Measurements from ENCODE around the gene RCAN3. TPM values are rescaled to one million over a fixed set of nuclear protein-coding genes. Genes with fewer than 3 reads are reported as not detected.

Gene RCAN3
- total RNA-seq, 1 experiment from 2014 or later: 21.9 TPM

DNA sequence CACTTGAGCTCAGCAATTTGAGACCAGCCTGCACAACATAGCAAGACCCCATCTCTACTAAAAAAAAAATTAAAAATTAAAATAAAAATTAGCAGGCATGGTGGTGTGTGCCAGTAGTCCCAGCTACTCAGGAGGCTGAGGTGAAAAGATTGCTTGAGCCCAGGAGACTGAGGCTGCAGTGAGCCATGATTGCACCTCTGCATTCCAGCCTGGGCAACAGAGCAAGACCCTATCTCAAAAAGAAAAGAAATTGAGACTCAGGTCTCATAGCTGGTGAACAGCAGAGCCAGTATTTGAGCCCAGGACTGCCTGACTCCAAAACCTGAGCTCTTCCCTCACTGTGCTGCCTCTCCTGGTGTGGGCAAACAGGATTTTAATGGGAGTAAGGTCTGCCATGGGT is 28.4 kb upstream of the RCAN3 start:
- H3K79me2 ChIP-seq (ENCODE audit: low read depth): no peaks in the 10 kb centered on the region
- ChIA-PET POLR2A (ENCODE audit: unreplicated experiment) (no interaction called here), CTCF (no interaction called here)
- no peak for DNase-seq
- no peaks in the 10 kb centered on the region for H3K9me2 ChIP-seq (ENCODE audit: insufficient read depth)
- no peaks in the 10 kb centered on the region for H3K27me3 ChIP-seq (ENCODE audit: insufficient read depth, low read depth)
- H3F3A ChIP-seq (ENCODE audit: insufficient read depth, low read depth): no peaks in the 10 kb centered on the region
- no peak overlapping the region for H3K4me2 ChIP-seq
- no peak overlapping the region for H3K4me3 ChIP-seq
- no TSS peak for BruUV-seq (replicated peaks)
- no peak overlapping the region for H3K27ac ChIP-seq
- TF ChIP-seq, protein P1, sequence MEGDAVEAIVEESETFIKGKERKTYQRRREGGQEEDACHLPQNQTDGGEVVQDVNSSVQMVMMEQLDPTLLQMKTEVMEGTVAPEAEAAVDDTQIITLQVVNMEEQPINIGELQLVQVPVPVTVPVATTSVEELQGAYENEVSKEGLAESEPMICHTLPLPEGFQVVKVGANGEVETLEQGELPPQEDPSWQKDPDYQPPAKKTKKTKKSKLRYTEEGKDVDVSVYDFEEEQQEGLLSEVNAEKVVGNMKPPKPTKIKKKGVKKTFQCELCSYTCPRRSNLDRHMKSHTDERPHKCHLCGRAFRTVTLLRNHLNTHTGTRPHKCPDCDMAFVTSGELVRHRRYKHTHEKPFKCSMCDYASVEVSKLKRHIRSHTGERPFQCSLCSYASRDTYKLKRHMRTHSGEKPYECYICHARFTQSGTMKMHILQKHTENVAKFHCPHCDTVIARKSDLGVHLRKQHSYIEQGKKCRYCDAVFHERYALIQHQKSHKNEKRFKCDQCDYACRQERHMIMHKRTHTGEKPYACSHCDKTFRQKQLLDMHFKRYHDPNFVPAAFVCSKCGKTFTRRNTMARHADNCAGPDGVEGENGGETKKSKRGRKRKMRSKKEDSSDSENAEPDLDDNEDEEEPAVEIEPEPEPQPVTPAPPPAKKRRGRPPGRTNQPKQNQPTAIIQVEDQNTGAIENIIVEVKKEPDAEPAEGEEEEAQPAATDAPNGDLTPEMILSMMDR (conservative IDR thresholded peaks at IDR 0.05): no peak
- TF ChIP-seq EZH2 (IDR thresholded peaks at IDR 0.05; ENCODE audit: low read depth): no peak
- no peaks in the 10 kb centered on the region for H3K9me3 ChIP-seq (ENCODE audit: insufficient read depth, low read depth)
- no peaks in the 10 kb centered on the region for H4K20me1 ChIP-seq (ENCODE audit: insufficient read depth)
- intact Hi-C loops (cut with micrococcal nuclease; ENCODE audit: unreplicated experiment): no loop called here
- H3K36me3 ChIP-seq (ENCODE audit: low read depth): no peaks in the 10 kb centered on the region
- H2AFZ ChIP-seq: no peak overlapping the region
- no peaks in the 10 kb centered on the region for H3K4me1 ChIP-seq (replicated peaks; ENCODE audit: insufficient read depth)

DNA sequence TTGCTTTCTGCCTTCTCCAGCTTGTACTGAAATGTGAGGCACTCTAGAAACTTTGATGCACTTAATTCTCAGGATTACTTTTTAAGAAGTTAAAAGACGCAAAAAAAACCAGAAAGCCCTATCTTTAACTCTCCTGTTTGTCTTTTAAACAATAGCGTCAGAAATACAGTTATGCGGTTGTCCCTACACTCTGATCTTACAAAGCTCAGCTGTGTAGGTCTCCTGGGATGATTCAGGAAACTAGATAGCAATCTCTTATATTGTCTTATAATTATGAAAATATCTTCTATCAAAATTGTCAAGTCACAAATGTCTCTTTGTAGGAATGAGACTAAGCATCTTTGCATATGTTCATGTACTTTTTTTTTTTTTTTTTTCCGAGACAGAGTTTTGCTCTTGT is 26.9 kb upstream of the RCAN3 start:
- POLR2A ChIA-PET (ENCODE audit: unreplicated experiment): no interaction called here
- no peaks in the 10 kb centered on the region for H3F3A ChIP-seq (ENCODE audit: insufficient read depth, low read depth)

DNA sequence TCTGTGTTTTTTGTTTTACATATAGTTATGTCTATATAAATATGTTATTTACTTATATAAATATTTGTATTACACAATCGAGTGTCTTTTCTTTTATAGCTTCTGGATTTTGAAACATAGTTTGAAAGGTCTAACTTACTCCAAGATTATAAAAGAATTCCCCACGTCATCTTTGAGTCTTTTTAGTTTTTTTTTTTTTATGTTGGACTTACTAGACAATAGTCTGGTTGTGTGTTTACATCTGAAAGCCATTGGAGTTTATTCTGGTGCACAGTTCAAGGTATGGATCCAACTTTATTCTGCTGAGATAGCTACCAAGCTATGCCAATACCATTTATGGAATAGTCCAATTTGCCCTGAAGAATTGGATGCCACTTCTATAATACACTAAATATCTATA is 26.1 kb upstream of the RCAN3 start:
- no peaks in the 10 kb centered on the region for H3K36me3 ChIP-seq (ENCODE audit: low read depth)
- no peaks in the 10 kb centered on the region for H3F3A ChIP-seq (ENCODE audit: insufficient read depth, low read depth)
- no peaks in the 10 kb centered on the region for H3K4me1 ChIP-seq (replicated peaks; ENCODE audit: insufficient read depth)
- POLR2A ChIA-PET (ENCODE audit: unreplicated experiment): no interaction called here
- H4K20me1 ChIP-seq (ENCODE audit: insufficient read depth): no peaks in the 10 kb centered on the region
- H2AFZ ChIP-seq: no peak overlapping the region
- no peaks in the 10 kb centered on the region for H3K79me2 ChIP-seq (ENCODE audit: low read depth)
- CTCF ChIA-PET: no interaction called here
- no peak overlapping the region for H3K4me2 ChIP-seq
- DNase-seq: no peak
- no peak overlapping the region for H3K4me3 ChIP-seq
- no peaks in the 10 kb centered on the region for H3K9me2 ChIP-seq (ENCODE audit: insufficient read depth)
- H3K9me3 ChIP-seq (ENCODE audit: insufficient read depth, low read depth): no peaks in the 10 kb centered on the region
- no peak overlapping the region for H3K27ac ChIP-seq
- H3K27me3 ChIP-seq (ENCODE audit: insufficient read depth, low read depth): no peaks in the 10 kb centered on the region
- intact Hi-C loops (cut with micrococcal nuclease; ENCODE audit: unreplicated experiment): no loop called here
- no TSS peak for BruUV-seq (replicated peaks)
- no peak for TF ChIP-seq EZH2 (IDR thresholded peaks at IDR 0.05; ENCODE audit: low read depth)
- TF ChIP-seq, protein P1 (conservative IDR thresholded peaks at IDR 0.05): no peak

More for the DNA sequence above, 26.9 kb upstream of the RCAN3 start:
- H3K36me3 ChIP-seq (ENCODE audit: low read depth): no peaks in the 10 kb centered on the region
- intact Hi-C loops (cut with micrococcal nuclease; ENCODE audit: unreplicated experiment): no loop called here
- no peak overlapping the region for H3K27ac ChIP-seq
- CTCF ChIA-PET: no interaction called here
- no peak overlapping the region for H3K4me2 ChIP-seq
- TF ChIP-seq, protein P1 (conservative IDR thresholded peaks at IDR 0.05): no peak
- TF ChIP-seq EZH2 (IDR thresholded peaks at IDR 0.05; ENCODE audit: low read depth): no peak
- H3K4me3 ChIP-seq: no peak overlapping the region
- no peaks in the 10 kb centered on the region for H4K20me1 ChIP-seq (ENCODE audit: insufficient read depth)
- H3K9me3 ChIP-seq (ENCODE audit: insufficient read depth, low read depth): no peaks in the 10 kb centered on the region
- no peak for DNase-seq
- H3K79me2 ChIP-seq (ENCODE audit: low read depth): no peaks in the 10 kb centered on the region
- H3K27me3 ChIP-seq (ENCODE audit: insufficient read depth, low read depth): no peaks in the 10 kb centered on the region
- H3K9me2 ChIP-seq (ENCODE audit: insufficient read depth): no peaks in the 10 kb centered on the region
- H2AFZ ChIP-seq: no peak overlapping the region
- no TSS peak for BruUV-seq (replicated peaks)
- H3K4me1 ChIP-seq (replicated peaks; ENCODE audit: insufficient read depth): no peaks in the 10 kb centered on the region
